SK-N-SH treated with all-trans-retinoic acid at 6 μM for 48 hours (cell line): ENCODE data around the gene CPLX1.

Experiments used
- ATAC-seq: fragments of 200-7000 bp; cut with Tn5 transposase; 3 replicates; pipeline ENCODE4 v1.9.1; 2020; ENCODE audit warnings: mild to moderate bottlenecking, moderate library complexity
- BACH2 ChIP-seq: fragments of 250-450 bp; sonication (Bioruptor Pico); IDR thresholded peaks from 2 replicates; pipeline ENCODE4 v1.9.0; 2021; ENCODE audit warnings: mild to moderate bottlenecking, borderline replicate concordance
- CREB5 ChIP-seq: fragments of 250-450 bp; sonication (Bioruptor Pico); IDR thresholded peaks from 2 replicates; pipeline ENCODE4 v1.5.1; 2020; ENCODE audit warnings: low read depth, mild to moderate bottlenecking, moderate library complexity
- CSDC2 ChIP-seq: fragments of 250-450 bp; sonication (Bioruptor Pico); IDR thresholded peaks from 2 replicates; pipeline ENCODE4 v1.5.0; 2020; ENCODE audit warnings: mild to moderate bottlenecking, moderate library complexity
- CSRNP3 ChIP-seq: fragments of 250-450 bp; sonication (Bioruptor Pico); IDR thresholded peaks from 2 replicates; pipeline ENCODE4 v1.5.1; 2021; ENCODE audit warnings: mild to moderate bottlenecking, moderate library complexity
- ESRRG ChIP-seq: fragments of 250-450 bp; sonication (Bioruptor Pico); IDR thresholded peaks from 2 replicates; pipeline ENCODE4 v1.6.1; 2021; ENCODE audit warnings: mild to moderate bottlenecking
- GLIS3 ChIP-seq: fragments of 250-450 bp; sonication (Bioruptor Pico); IDR thresholded peaks from 2 replicates; pipeline ENCODE4 v1.5.0; 2020; ENCODE audit warnings: mild to moderate bottlenecking, moderate library complexity
- ISL1 ChIP-seq: fragments of 250-450 bp; sonication (Bioruptor Pico); IDR thresholded peaks from 2 replicates; pipeline ENCODE4 v2.1.2; 2022; ENCODE audit warnings: mild to moderate bottlenecking, moderate library complexity
- POU6F1 ChIP-seq: fragments of 250-450 bp; sonication (Bioruptor Pico); IDR thresholded peaks from 2 replicates; pipeline ENCODE4 v1.8.0; 2021; ENCODE audit warnings: low read depth, mild to moderate bottlenecking, moderate library complexity, borderline replicate concordance
- PPARA ChIP-seq: fragments of 250-450 bp; sonication (Bioruptor Pico); IDR thresholded peaks from 2 replicates; pipeline ENCODE4 v1.5.0; 2020; ENCODE audit warnings: mild to moderate bottlenecking, borderline replicate concordance
- SNAI2 ChIP-seq: fragments of 250-450 bp; sonication (Bioruptor Pico); IDR thresholded peaks from 2 replicates; pipeline ENCODE4 v1.5.0; 2020; ENCODE audit warnings: mild to moderate bottlenecking, moderate library complexity
- TCF4 ChIP-seq: fragments of 250-450 bp; sonication (Bioruptor Pico); IDR thresholded peaks from 2 replicates; pipeline ENCODE4 v1.8.0; 2021; ENCODE audit warnings: mild to moderate bottlenecking, moderate library complexity, borderline replicate concordance
- TOX ChIP-seq: fragments of 250-450 bp; sonication (Bioruptor Pico); IDR thresholded peaks from 2 replicates; pipeline ENCODE4 v1.8.0; 2021; ENCODE audit warnings: mild to moderate bottlenecking, moderate library complexity, borderline replicate concordance
- TSHZ2 ChIP-seq: fragments of 250-450 bp; sonication (Bioruptor Pico); IDR thresholded peaks from 2 replicates; pipeline ENCODE4 v1.5.0; 2020; ENCODE audit warnings: mild to moderate bottlenecking, moderate library complexity
- ZC3H10 ChIP-seq: fragments of 250-450 bp; sonication (Bioruptor Pico); IDR thresholded peaks from 2 replicates; pipeline ENCODE4 v1.5.1; 2021; ENCODE audit warnings: mild to moderate bottlenecking, moderate library complexity
- ZFP3 ChIP-seq: fragments of 250-450 bp; sonication (Bioruptor Pico); IDR thresholded peaks from 2 replicates; pipeline ENCODE4 v1.5.0; 2020; ENCODE audit warnings: mild to moderate bottlenecking, moderate library complexity
- ZFP30 ChIP-seq: fragments of 450-650 bp; formaldehyde crosslinking; IDR thresholded peaks from 2 replicates; pipeline ENCODE4 v1.5.0; 2022; ENCODE audit warnings: mild to moderate bottlenecking, moderate library complexity
- ZNF565 ChIP-seq: fragments of 450-650 bp; formaldehyde crosslinking; conservative IDR thresholded peaks from 2 replicates; pipeline ENCODE4 v1.5.0; 2020; ENCODE audit warnings: low read depth, mild to moderate bottlenecking, moderate library complexity
- ZNF70 ChIP-seq: fragments of 450-650 bp; formaldehyde crosslinking; IDR thresholded peaks from 2 replicates; pipeline ENCODE4 v1.5.0; 2020; ENCODE audit warnings: mild to moderate bottlenecking, moderate library complexity

Gene CPLX1

GRCh38 chr4:860561-860960 lies 34.6 kb upstream of the CPLX1 start:
- ATAC-seq, result no peak
- TF ChIP-seq ESRRG (CRISPR knock-in tag) (no peak), SNAI2 (CRISPR knock-in tag) (no peak), ZFP30 (CRISPR knock-in tag) (no peak), BACH2 (CRISPR knock-in tag) (no peak), ZNF70 (CRISPR knock-in tag) (no peak), ZC3H10 (CRISPR knock-in tag) (no peak), CSRNP3 (CRISPR knock-in tag) (no peak), TOX (CRISPR knock-in tag) (no peak), GLIS3 (CRISPR knock-in tag) (no peak), ZNF565 (CRISPR knock-in tag) (no peak), TSHZ2 (CRISPR knock-in tag) (no peak), CSDC2 (CRISPR knock-in tag) (no peak), POU6F1 (CRISPR knock-in tag) (no peak), ISL1 (CRISPR knock-in tag) (no peak), PPARA (CRISPR knock-in tag) (no peak), ZFP3 (CRISPR knock-in tag) (no peak), TCF4 (no peak)

GRCh38 chr4:859496-859895 lies 33.6 kb upstream of the CPLX1 start:
- ATAC-seq, result no peak

More at GRCh38 chr4:859496-859895, 33.6 kb upstream of the CPLX1 start:
- TF ChIP-seq GLIS3 (CRISPR knock-in tag), result no peak
- no peak for TF ChIP-seq CSRNP3 (CRISPR knock-in tag)
- TF ChIP-seq TCF4, result no peak
- no peak for TF ChIP-seq BACH2 (CRISPR knock-in tag)
- no peak for TF ChIP-seq CREB5 (CRISPR knock-in tag)
- no peak for TF ChIP-seq TOX (CRISPR knock-in tag)
